ENCODE results near the gene AKAP13. TPM values are rescaled to one million over a fixed set of nuclear protein-coding genes. Genes with fewer than 3 reads are reported as not detected.

The AKAP13 gene
- total RNA-seq, 1 experiment from 2014 or later: 54.5 TPM

DNA sequence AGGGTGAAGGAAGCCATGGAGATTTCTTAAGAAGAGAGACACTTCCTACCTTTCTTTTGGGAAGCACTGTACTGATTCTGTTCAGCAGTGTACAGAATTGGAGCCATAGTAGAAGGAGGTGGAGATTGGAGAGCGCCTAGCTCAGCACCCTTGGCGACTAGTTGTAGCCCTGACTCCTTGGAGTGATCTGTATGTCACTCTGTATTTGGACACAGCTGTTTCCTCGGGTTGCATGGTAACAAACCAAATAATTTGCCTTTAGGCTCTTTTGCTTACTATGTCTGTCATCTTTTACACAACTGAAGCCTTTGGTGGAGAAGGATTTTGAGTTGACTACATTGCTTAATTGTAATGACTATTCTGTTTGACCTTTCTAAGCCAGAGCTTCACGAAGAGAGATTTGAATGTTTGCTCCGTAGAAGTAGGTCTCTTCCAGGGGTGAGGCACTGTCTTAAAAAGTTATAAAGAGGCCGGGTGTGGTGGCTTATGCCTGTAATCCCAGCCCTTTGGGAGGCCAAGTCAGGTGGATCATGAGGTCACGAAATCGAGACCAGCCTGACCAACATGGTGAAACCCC is 77.1 kb downstream of the AKAP13 start:
- POLR2A ChIA-PET (ENCODE audit: low non-redundant PET): no interaction called here
- Histone ChIP-seq H3K36me3 (ENCODE audit: insufficient read depth, low read length, poor library complexity, severe bottlenecking) (no peaks in the 10 kb centered on the region), H3K4me3 (ENCODE audit: low read depth, low read length, poor library complexity, severe bottlenecking) (no peak overlapping the region), H3K9me3 (ENCODE audit: low read depth, low read length, poor library complexity, severe bottlenecking) (no peaks in the 10 kb centered on the region), H3K4me1 (ENCODE audit: insufficient read depth, low read length, poor library complexity, severe bottlenecking) (peaks cover 10% of the 10 kb centered on the region), H3K27me3 (replicated peaks; ENCODE audit: insufficient read depth, low read depth, low read length, poor library complexity) (no peaks in the 10 kb centered on the region), H3K27ac (ENCODE audit: low read depth, low read length, poor library complexity, severe bottlenecking) (no peak overlapping the region)
- intact Hi-C loops (cut with micrococcal nuclease; ENCODE audit: unreplicated experiment): no loop called here
- DNase-seq (ENCODE audit: low spot score): no peak
- no TSS peak for BruUV-seq (replicated peaks)
- no peak for TF ChIP-seq EZH2 (IDR thresholded peaks at IDR 0.05; ENCODE audit: borderline replicate concordance, low read depth, low read length, poor library complexity, severe bottlenecking)
- TF ChIP-seq, protein P1, sequence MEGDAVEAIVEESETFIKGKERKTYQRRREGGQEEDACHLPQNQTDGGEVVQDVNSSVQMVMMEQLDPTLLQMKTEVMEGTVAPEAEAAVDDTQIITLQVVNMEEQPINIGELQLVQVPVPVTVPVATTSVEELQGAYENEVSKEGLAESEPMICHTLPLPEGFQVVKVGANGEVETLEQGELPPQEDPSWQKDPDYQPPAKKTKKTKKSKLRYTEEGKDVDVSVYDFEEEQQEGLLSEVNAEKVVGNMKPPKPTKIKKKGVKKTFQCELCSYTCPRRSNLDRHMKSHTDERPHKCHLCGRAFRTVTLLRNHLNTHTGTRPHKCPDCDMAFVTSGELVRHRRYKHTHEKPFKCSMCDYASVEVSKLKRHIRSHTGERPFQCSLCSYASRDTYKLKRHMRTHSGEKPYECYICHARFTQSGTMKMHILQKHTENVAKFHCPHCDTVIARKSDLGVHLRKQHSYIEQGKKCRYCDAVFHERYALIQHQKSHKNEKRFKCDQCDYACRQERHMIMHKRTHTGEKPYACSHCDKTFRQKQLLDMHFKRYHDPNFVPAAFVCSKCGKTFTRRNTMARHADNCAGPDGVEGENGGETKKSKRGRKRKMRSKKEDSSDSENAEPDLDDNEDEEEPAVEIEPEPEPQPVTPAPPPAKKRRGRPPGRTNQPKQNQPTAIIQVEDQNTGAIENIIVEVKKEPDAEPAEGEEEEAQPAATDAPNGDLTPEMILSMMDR (conservative IDR thresholded peaks at IDR 0.05; ENCODE audit: low read depth, low read length): no peak
- CTCF ChIA-PET: no interaction called here

DNA sequence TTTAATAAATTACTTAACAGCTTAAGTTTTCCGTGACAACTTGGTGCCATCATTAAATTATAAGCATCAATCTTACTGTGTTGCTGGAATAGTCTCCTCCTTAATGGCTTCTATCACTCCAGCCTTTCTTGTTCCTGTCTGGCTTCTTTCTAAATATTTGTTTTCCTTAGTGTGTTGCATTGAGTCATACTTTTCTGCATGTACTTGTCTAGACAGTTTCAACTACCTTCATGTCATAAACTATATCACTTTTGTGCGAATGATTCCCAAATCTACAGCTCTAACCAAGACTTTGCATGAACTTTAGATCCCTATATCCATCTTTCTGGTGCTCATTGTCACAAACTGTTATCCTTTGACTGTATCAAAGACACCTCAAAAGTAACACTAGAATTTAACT is 78.4 kb downstream of the AKAP13 start:
- no peak for TF ChIP-seq EZH2 (IDR thresholded peaks at IDR 0.05; ENCODE audit: borderline replicate concordance, low read depth, low read length, poor library complexity, severe bottlenecking)
- TF ChIP-seq, protein P1 (conservative IDR thresholded peaks at IDR 0.05; ENCODE audit: low read depth, low read length): no peak
- DNase-seq (ENCODE audit: low spot score): no peak
- H3K9me3 ChIP-seq (ENCODE audit: low read depth, low read length, poor library complexity, severe bottlenecking): no peaks in the 10 kb centered on the region
- no peaks in the 10 kb centered on the region for H3K36me3 ChIP-seq (ENCODE audit: insufficient read depth, low read length, poor library complexity, severe bottlenecking)
- CTCF ChIA-PET: no interaction called here
- intact Hi-C loops (cut with micrococcal nuclease; ENCODE audit: unreplicated experiment): no loop called here
- H3K4me1 ChIP-seq (ENCODE audit: insufficient read depth, low read length, poor library complexity, severe bottlenecking): peaks cover 10% of the 10 kb centered on the region
- H3K27ac ChIP-seq (ENCODE audit: low read depth, low read length, poor library complexity, severe bottlenecking): no peak overlapping the region
- no peak overlapping the region for H3K4me3 ChIP-seq (ENCODE audit: low read depth, low read length, poor library complexity, severe bottlenecking)
- no TSS peak for BruUV-seq (replicated peaks)
- no peaks in the 10 kb centered on the region for H3K27me3 ChIP-seq (replicated peaks; ENCODE audit: insufficient read depth, low read depth, low read length, poor library complexity)
- POLR2A ChIA-PET (ENCODE audit: low non-redundant PET): no interaction called here

DNA sequence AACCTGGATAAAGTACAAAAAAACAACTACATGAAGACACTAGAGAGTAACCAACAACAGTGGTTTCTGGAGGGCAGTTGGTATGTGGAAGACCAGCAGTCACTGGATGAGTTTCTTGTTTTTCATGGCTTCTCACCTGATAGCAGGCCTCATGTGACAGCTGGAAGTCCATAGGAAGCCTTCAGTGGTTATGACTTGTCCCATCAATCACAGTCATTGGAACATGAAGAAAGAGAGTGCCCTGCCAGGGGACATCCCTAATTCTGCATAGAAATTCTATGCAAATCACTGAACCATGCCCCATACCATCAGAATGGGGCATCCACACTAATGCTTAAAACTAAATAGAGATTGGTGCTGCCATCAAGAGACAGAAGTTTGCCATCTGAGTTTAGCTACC is 81.6 kb downstream of the AKAP13 start:
- POLR2A ChIA-PET (ENCODE audit: low non-redundant PET): no interaction called here
- BruUV-seq (replicated peaks): no TSS peak
- TF ChIP-seq EZH2 (IDR thresholded peaks at IDR 0.05; ENCODE audit: borderline replicate concordance, low read depth, low read length, poor library complexity, severe bottlenecking): no peak
- TF ChIP-seq, protein P1 (conservative IDR thresholded peaks at IDR 0.05; ENCODE audit: low read depth, low read length): no peak

More for the DNA sequence above, 81.6 kb downstream of the AKAP13 start:
- Histone ChIP-seq H3K36me3 (ENCODE audit: insufficient read depth, low read length, poor library complexity, severe bottlenecking) (no peaks in the 10 kb centered on the region), H3K27me3 (replicated peaks; ENCODE audit: insufficient read depth, low read depth, low read length, poor library complexity) (no peaks in the 10 kb centered on the region), H3K27ac (ENCODE audit: low read depth, low read length, poor library complexity, severe bottlenecking) (no peak overlapping the region), H3K9me3 (ENCODE audit: low read depth, low read length, poor library complexity, severe bottlenecking) (no peaks in the 10 kb centered on the region), H3K4me1 (ENCODE audit: insufficient read depth, low read length, poor library complexity, severe bottlenecking) (peaks cover 4% of the 10 kb centered on the region), H3K4me3 (ENCODE audit: low read depth, low read length, poor library complexity, severe bottlenecking) (no peak overlapping the region)
- CTCF ChIA-PET: no interaction called here
- DNase-seq (ENCODE audit: low spot score): no peak
- intact Hi-C loops (cut with micrococcal nuclease; ENCODE audit: unreplicated experiment): no loop called here

All from A673 (cell line).